IMR-90 (cell line): ENCODE measurements around the gene HBZ. TPM values are rescaled to one million over a fixed set of nuclear protein-coding genes. Genes with fewer than 3 reads are reported as not detected.

Source experiments
- ATAC-seq: fragments of 200-7000 bp; cut with Tn5 transposase; 2 replicates; pipeline ENCODE4 v1.9.1; 2020; ENCODE audit warnings: low read depth, mild to moderate bottlenecking, moderate library complexity
- BruUV-seq: library from RNA; stranded (reverse); fragments of 400-500 nt; replicated peaks from 2 replicates; lab custom pipeline; 2021; lab: Mats Ljungman, UMichigan
- CTCF ChIA-PET: fragments of 300-600 bp; formaldehyde crosslinking; extraction: SDS; loops from one replicate; lab custom pipeline; 2021; ENCODE audit warnings: antibody characterized with exemption; lab: Yijun Ruan, JAX
- POLR2A ChIA-PET: fragments of 300-600 bp; sonication (Branson Sonifier 250); formaldehyde crosslinking; loops from one replicate; lab custom pipeline; 2022; ENCODE audit warnings: antibody characterized with exemption; ENCODE audit not compliant: unreplicated experiment; lab: Charles Lee
- DNase-seq: peaks from one replicate; pipeline ENCODE4 v3.0.0; 2013
- H2AFZ ChIP-seq: replicated peaks from 2 replicates; pipeline ENCODE3; 2013; ENCODE audit warnings: low read length, mild to moderate bottlenecking; ENCODE audit not compliant: poor library complexity
- H2AK5ac ChIP-seq: 2 replicates; pipeline ENCODE4 v1.6.1; 2013; ENCODE audit warnings: low read depth, low read length, inconsistent platforms
- H2AK9ac ChIP-seq: replicated peaks from 2 replicates; pipeline ENCODE3; 2013; ENCODE audit warnings: mild to moderate bottlenecking, low read depth, low read length, moderate library complexity; ENCODE audit not compliant: poor library complexity
- H2BK120ac ChIP-seq: 2 replicates; pipeline ENCODE4 v1.6.1; 2013; ENCODE audit warnings: low read depth, low read length, inconsistent platforms
- H2BK15ac ChIP-seq: 3 replicates; pipeline ENCODE4 v1.6.1; 2013; ENCODE audit warnings: low read depth, low read length, inconsistent platforms
- H2BK20ac ChIP-seq: 2 replicates; pipeline ENCODE4 v1.6.1; 2013; ENCODE audit warnings: low read depth, mild to moderate bottlenecking, inconsistent platforms, low read length, moderate library complexity
- H2BK5ac ChIP-seq: 2 replicates; pipeline ENCODE4 v1.6.1; 2013; ENCODE audit warnings: mild to moderate bottlenecking, low read depth, low read length, inconsistent platforms; ENCODE audit not compliant: poor library complexity, severe bottlenecking
- H3K14ac ChIP-seq: replicated peaks from 2 replicates; pipeline ENCODE4 v1.6.1; 2013; ENCODE audit warnings: low read depth, low read length, inconsistent platforms
- H3K18ac ChIP-seq: 2 replicates; pipeline ENCODE4 v1.6.1; 2013; ENCODE audit warnings: low read depth, low read length, control low read depth
- H3K23ac ChIP-seq: 2 replicates; pipeline ENCODE4 v1.6.1; 2013; ENCODE audit warnings: low read depth, low read length, inconsistent platforms
- H3K27ac ChIP-seq: 2 replicates; pipeline ENCODE4 v1.5.1; 2013; ENCODE audit warnings: mild to moderate bottlenecking, control low read depth, low read length; ENCODE audit not compliant: insufficient read depth
- H3K27me3 ChIP-seq: 2 replicates; pipeline ENCODE4 v1.6.1; 2013; ENCODE audit warnings: low read length; ENCODE audit not compliant: control insufficient read depth, insufficient read depth
- H3K36me3 ChIP-seq: 2 replicates; pipeline ENCODE4 v1.6.1; 2013; ENCODE audit warnings: low read length, mixed read lengths; ENCODE audit not compliant: control insufficient read depth, insufficient read depth
- H3K4ac ChIP-seq: 2 replicates; pipeline ENCODE4 v1.6.1; 2013; ENCODE audit warnings: low read depth, low read length, inconsistent platforms
- H3K4me1 ChIP-seq: 2 replicates; pipeline ENCODE4 v1.6.1; 2013; ENCODE audit warnings: low read length, mixed read lengths; ENCODE audit not compliant: control insufficient read depth, insufficient read depth
- H3K4me2 ChIP-seq: 2 replicates; pipeline ENCODE4 v1.6.1; 2013; ENCODE audit warnings: low read depth, mild to moderate bottlenecking, control low read depth, low read length, moderate library complexity
- H3K4me3 ChIP-seq: 2 replicates; pipeline ENCODE4 v1.5.1; 2013; ENCODE audit warnings: low read depth, mild to moderate bottlenecking, control low read depth, low read length, moderate library complexity; ENCODE audit not compliant: insufficient read depth
- H3K56ac ChIP-seq: 2 replicates; pipeline ENCODE4 v1.6.1; 2013; ENCODE audit warnings: low read length, inconsistent platforms; ENCODE audit not compliant: insufficient read depth; ENCODE audit errors: extremely low read depth
- H3K79me1 ChIP-seq, 2 experiments: 2 replicates each; pipeline ENCODE4 v1.6.1; 2013; ENCODE audit warnings: low read length in 2 of 2, inconsistent platforms in 1 of 2, low read depth in 1 of 2
- H3K9ac ChIP-seq: 2 replicates; pipeline ENCODE4 v1.6.1; 2013; ENCODE audit warnings: low read depth, low read length, control low read depth
- H3K9me1 ChIP-seq: 2 replicates; pipeline ENCODE4 v1.6.1; 2013; ENCODE audit warnings: low read length, inconsistent platforms; ENCODE audit not compliant: insufficient read depth
- H3K9me3 ChIP-seq: 2 replicates; pipeline ENCODE4 v1.6.1; 2013; ENCODE audit warnings: low read length; ENCODE audit not compliant: control insufficient read depth, insufficient read depth
- H4K20me1 ChIP-seq: 2 replicates; pipeline ENCODE4 v1.6.1; 2013; ENCODE audit warnings: low read length, inconsistent platforms; ENCODE audit not compliant: insufficient read depth
- H4K5ac ChIP-seq: 2 replicates; pipeline ENCODE4 v1.6.1; 2013; ENCODE audit warnings: mild to moderate bottlenecking, low read depth, low read length, control low read depth
- H4K8ac ChIP-seq, 2 experiments: 2 replicates each; pipeline ENCODE4 v1.6.1; 2013; ENCODE audit warnings: low read depth in 2 of 2, low read length in 2 of 2, control low read depth in 1 of 2, inconsistent platforms in 1 of 2
- H4K91ac ChIP-seq: 2 replicates; pipeline ENCODE4 v1.6.1; 2013; ENCODE audit warnings: low read depth, low read length, inconsistent platforms; ENCODE audit not compliant: insufficient read depth
- BHLHE40 ChIP-seq: fragments of 150-350 bp; IDR thresholded peaks from 2 replicates; pipeline ENCODE4 v1.6.1; 2016; ENCODE audit warnings: mild to moderate bottlenecking, low read depth, low read length
- CHD1 ChIP-seq: IDR thresholded peaks from 2 replicates; pipeline ENCODE4 v1.6.1; 2012; ENCODE audit warnings: low read depth, low read length, improper control_type of control experiment
- CTCF ChIP-seq: conservative IDR thresholded peaks from 2 replicates; pipeline ENCODE4 v1.5.1; 2012; ENCODE audit warnings: mild to moderate bottlenecking, low read depth, low read length, improper control_type of control experiment
- FOS ChIP-seq: fragments of 150-350 bp; IDR thresholded peaks from 2 replicates; pipeline ENCODE4 v1.6.1; 2016; ENCODE audit warnings: low read depth, low read length
- MAFK ChIP-seq: IDR thresholded peaks from 2 replicates; pipeline ENCODE4 v1.6.1; 2012; ENCODE audit warnings: low read depth, low read length, improper control_type of control experiment
- MAZ ChIP-seq: IDR thresholded peaks from 2 replicates; pipeline ENCODE4 v1.6.1; 2012; ENCODE audit warnings: low read depth, mild to moderate bottlenecking, low read length, improper control_type of control experiment, moderate library complexity, borderline replicate concordance
- MXI1 ChIP-seq: IDR thresholded peaks from 2 replicates; pipeline ENCODE4 v1.6.1; 2012; ENCODE audit warnings: low read depth, mild to moderate bottlenecking, low read length, moderate library complexity, borderline replicate concordance
- NFE2L2 ChIP-seq: fragments of 150-350 bp; IDR thresholded peaks from 2 replicates; pipeline ENCODE4 v1.6.1; 2016; ENCODE audit warnings: low read depth, mild to moderate bottlenecking, low read length
- POLR2A ChIP-seq: IDR thresholded peaks from 2 replicates; pipeline ENCODE4 v1.6.1; 2012; ENCODE audit warnings: mild to moderate bottlenecking, low read depth, low read length
- RAD21 ChIP-seq: IDR thresholded peaks from 2 replicates; pipeline ENCODE4 v1.6.1; 2012; ENCODE audit warnings: low read length, improper control_type of control experiment
- RCOR1 ChIP-seq: IDR thresholded peaks from 2 replicates; pipeline ENCODE4 v1.6.1; 2012; ENCODE audit warnings: mild to moderate bottlenecking, low read length, improper control_type of control experiment; ENCODE audit not compliant: insufficient replicate concordance
- RFX5 ChIP-seq: IDR thresholded peaks from 2 replicates; pipeline ENCODE4 v1.8.0; 2012; ENCODE audit warnings: low read depth, mild to moderate bottlenecking, low read length, moderate library complexity
- USF2 ChIP-seq: fragments of 150-350 bp; IDR thresholded peaks from 2 replicates; pipeline ENCODE4 v1.6.1; 2017; ENCODE audit warnings: mild to moderate bottlenecking, antibody characterized with exemption, low read length, low read depth
- WGBS, 2 experiments: methylation state at CpG; one replicate each; pipeline versions ENCODE4 v1.1.5 to v1.1.7; 2013; ENCODE audit warnings: missing lambda C conversion rate in 2 of 2; ENCODE audit not compliant: insufficient read length in 1 of 2; ENCODE audit errors: extremely low coverage in 2 of 2; 5-methylcytosine and 5-hydroxymethylcytosine counted together
- dilution Hi-C: fragments of 300-500 bp; cut with HindIII; formaldehyde crosslinking; loops from one replicate; pipeline ENCODE4 v1.14.3; 2018; ENCODE audit warnings: low sequenced_read_pairs; ENCODE audit not compliant: unreplicated experiment
- in situ Hi-C: fragments of 300-500 bp; cut with MboI; formaldehyde crosslinking; loops from 3 replicates; pipeline ENCODE4 v1.14.3; 2019; ENCODE audit warnings: low sequenced_read_pairs, inconsistent platforms, mixed read lengths
- intact Hi-C: fragments of 100-400 bp; cut with micrococcal nuclease; formaldehyde crosslinking; loops from 2 replicates; pipeline ENCODE4 v1.10.0; 2022
- polyA plus RNA-seq, 3 experiments: library from polyadenylated mRNA; depleted of rRNA; stranded (reverse); fragments of >200 nt; gene quantifications; 2 replicates each; pipeline ENCODE4 v1.2.3, GENCODE V29; 2012; ENCODE audit warnings: low replicate concordance in 1 of 3
- total RNA-seq: library from RNA; depleted of rRNA; stranded (reverse); fragments of >200 nt; gene quantifications from 2 replicates; pipeline ENCODE4 v1.2.3, GENCODE V29; 2012

The HBZ gene
- total and polyA plus RNA-seq, 2 of the 4 experiments (the other 2 are of a cell fraction) = not detected

- Histone ChIP-seq H2BK15ac (no peak overlapping the region), H4K91ac (no peak overlapping the region), H3K4ac (no peak overlapping the region), H3K9me3 (no peaks in the 10 kb centered on the region), H3K23ac (no peak overlapping the region), H4K8ac (no peak overlapping the region), H2AK5ac (no peak overlapping the region), H3K18ac (no peak overlapping the region), H2BK120ac (no peak overlapping the region), H3K4me1 (peaks cover 16% of the 10 kb centered on the region), H2AK9ac (no peak overlapping the region), H4K5ac (no peak overlapping the region), H3K4me3 (no peak overlapping the region), H3K79me1 (peaks cover 8 to 47% of the 10 kb centered on the region in 2 experiments; a peak in 3 of 4 replicates), H3K56ac (no peak overlapping the region), H3K36me3 (peaks cover 19% of the 10 kb centered on the region), H2BK5ac (no peak overlapping the region), H3K14ac (no peak overlapping the region), H2BK20ac (no peak overlapping the region), H3K4me2 (no peak overlapping the region), H4K20me1 (peaks cover 13% of the 10 kb centered on the region), H3K9me1 (peaks cover 25% of the 10 kb centered on the region), H3K9ac (no peak overlapping the region), H3K27ac (no peak overlapping the region), H3K27me3 (no peaks in the 10 kb centered on the region), H2AFZ (no peak overlapping the region)
- CTCF ChIA-PET = no interaction called here
- DNase-seq (no peak), ATAC-seq (no peak)
- POLR2A ChIA-PET = no interaction called here
- no TSS peak for BruUV-seq
- in situ Hi-C loops (no loop called here), intact Hi-C loops (no loop called here), dilution Hi-C loops (no loop called here)
- TF ChIP-seq POLR2A = no peak
- TF ChIP-seq BHLHE40 = no peak
- TF ChIP-seq NFE2L2 = no peak
- no peak for TF ChIP-seq CTCF
- no peak for TF ChIP-seq RCOR1
- no peak for TF ChIP-seq FOS
- TF ChIP-seq MAZ = no peak
- no peak for TF ChIP-seq RAD21
- no peak for TF ChIP-seq RFX5
- no peak for TF ChIP-seq USF2
- no peak for TF ChIP-seq MAFK
- no peak for TF ChIP-seq CHD1
- TF ChIP-seq MXI1 = no peak
- WGBS, 2 experiments = 50% methylated on average over 1 of the region's 7 CpGs; no CpG with 5 or more reads in 1 of the 2 experiments
Observed at GRCh38 chr16:116015-116414, 36.4 kb upstream of the HBZ start.
